NCI-H748 treated with DMSO at 0.1 percent for 48 hours (cell line): ENCODE results near the gene OR2V2.

Source experiments
- DNase-seq: peaks from one replicate; lab custom pipeline; 2025; lab: John Stamatoyannopoulos, UW

OR2V2 gene

DNA sequence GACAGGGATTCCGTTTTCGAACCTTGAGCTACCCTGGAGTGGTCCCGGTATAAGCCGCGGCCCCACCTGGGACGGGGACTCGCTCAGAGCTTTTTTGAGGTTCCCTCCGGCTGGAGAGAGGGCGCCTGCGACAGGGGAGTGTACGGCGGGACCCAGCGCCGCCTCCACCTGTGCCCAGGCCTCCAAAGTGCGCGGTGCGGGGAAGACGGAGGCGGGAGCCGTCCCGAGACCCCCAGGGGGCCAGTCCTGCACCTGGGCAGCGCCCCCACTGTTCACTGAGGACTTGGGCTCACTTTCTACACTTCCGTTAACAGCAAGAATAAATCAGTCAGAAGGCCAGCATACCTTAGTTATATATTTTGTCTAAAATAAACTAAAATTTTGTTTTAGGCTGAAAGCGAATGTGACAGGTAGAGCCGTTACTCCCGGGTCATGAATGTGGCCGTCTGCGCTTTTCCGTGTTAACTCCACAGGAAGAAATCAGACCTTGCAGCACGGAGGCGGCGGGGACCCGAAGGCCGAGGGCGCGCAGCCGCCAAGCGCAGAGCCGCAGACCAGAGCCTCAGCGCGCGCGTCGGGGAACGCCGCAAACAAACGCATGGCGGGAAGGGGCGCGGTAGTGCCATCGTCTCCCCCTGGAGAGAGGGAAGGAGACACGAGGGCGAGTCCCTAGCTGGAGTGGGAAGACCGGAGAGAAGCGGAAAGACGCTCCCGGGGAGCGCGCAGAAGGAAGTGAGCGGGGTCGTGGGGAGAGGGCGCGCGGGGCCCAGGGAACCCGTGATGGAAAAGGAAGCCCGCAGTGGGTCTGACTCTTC is 43.5 kb downstream of the OR2V2 start:
- no peak for DNase-seq

- no peak for DNase-seq
Observed at GRCh38 chr5:181191526-181192336, 44.3 kb downstream of the OR2V2 start.

- no peak for DNase-seq
Observed at GRCh38 chr5:181192337-181193046, 45.1 kb downstream of the OR2V2 start.

GRCh38 chr5:181193656-181194055 is 46.3 kb downstream of the OR2V2 start:
- DNase-seq, result no peak

GRCh38 chr5:181194489-181195248 is 47.3 kb downstream of the OR2V2 start:
- no peak for DNase-seq

GRCh38 chr5:181195249-181195761 is 47.9 kb downstream of the OR2V2 start:
- DNase-seq, result no peak

DNA sequence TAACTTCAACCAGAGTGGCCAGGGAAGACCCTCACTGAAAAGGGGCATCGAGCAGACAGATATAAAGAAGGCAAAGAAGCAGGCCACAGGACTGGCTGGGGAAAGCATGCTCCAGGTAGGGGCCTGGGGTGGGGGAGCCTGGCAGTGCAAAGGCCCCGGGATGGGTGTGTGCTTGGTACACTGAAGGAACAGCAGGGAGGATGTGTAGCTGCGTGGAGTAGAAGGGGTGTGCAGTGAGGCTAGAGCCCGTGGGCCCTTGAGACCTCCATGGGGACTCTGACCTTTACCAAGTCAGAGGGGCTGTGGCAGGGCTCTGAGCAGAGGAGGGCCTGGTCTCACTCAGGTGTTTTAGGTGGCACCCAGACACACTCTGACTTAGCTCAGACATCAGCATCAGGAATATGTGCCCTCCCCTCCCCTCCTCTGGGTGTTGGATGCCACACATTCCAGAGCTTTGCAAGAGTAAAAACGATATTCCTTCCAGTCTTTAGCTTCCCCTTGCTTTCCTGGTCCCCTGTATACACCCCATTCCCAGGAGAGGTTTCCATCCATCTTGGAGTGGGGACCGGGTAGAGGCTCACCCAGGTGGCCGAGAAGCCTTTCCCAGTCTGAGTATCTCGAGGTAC is 50.1 kb downstream of the OR2V2 start:
- no peak for DNase-seq

DNA sequence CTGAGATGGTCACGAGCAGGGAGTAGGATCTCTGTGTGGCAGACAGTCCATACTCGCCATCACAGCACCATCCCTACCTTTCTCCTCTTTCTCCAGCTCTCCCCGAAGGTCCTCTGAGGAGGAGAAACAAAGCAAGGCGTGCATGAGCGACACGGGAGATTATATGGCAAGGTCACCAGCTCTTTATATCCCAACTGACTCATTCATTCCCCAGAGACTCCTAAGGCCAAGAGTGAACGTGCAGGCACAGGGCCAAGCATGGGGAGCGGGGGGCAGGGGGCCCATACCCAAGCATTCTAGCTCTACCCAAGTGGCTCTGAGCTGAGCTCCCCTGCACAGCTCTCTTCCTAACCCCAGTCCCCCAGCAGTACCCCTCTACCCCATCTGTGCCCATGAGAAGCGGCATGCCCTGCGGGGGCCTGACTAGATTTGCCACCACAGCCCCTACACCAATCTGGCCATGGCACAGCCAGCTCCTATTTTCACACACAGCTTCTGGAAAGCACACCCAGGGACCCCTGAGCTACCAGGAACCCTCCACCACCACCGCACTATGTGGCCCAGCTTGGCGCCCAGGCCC is 50.8 kb downstream of the OR2V2 start:
- no peak for DNase-seq

- no peak for DNase-seq
Observed at GRCh38 chr5:181198905-181199519, 51.6 kb downstream of the OR2V2 start.

GRCh38 chr5:181199881-181200638 is 52.7 kb downstream of the OR2V2 start:
- DNase-seq, result no peak

- no peak for DNase-seq
Observed at GRCh38 chr5:181200816-181201215, 53.4 kb downstream of the OR2V2 start.

DNA sequence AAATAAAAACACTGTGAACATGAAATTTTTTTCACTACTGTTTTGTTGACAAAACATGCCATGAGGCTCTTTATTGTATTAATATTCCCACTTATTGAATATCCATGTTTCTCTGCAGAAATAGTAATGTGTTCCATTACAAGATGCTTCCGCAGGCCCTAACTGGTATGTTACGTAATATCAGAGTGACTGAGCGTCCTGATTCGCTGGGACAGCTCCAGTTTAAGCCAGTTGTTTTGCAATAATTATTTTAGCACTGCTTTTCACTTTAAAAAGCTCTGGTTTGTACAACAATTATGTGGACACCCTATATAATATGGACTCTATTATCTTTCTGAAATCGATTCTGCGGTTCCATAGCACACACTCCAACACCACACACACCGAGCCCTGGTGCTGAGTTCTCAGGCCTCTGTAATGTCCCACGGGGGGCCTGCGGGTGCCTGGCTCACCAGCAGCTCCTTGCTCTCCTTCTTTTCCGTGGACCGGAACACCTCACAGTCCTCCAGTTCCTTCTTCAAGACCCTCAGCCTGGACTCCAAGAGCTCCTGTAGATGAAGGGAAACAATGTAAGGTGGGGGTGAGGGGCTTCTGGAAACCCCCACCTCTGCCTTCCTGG is 55.8 kb downstream of the OR2V2 start:
- no peak for DNase-seq

GRCh38 chr5:181203777-181204112 is 56.4 kb downstream of the OR2V2 start:
- no peak for DNase-seq

- DNase-seq, result no peak
Observed at GRCh38 chr5:181204113-181204825, 56.9 kb downstream of the OR2V2 start.

- DNase-seq, result no peak
Observed at GRCh38 chr5:181204826-181205760, 57.7 kb downstream of the OR2V2 start, which contains the start of gene TRIM7. TRIM7 (minus strand) TSS chr5:181205196; CDS start chr5:181205110, 86 bp downstream.

DNA sequence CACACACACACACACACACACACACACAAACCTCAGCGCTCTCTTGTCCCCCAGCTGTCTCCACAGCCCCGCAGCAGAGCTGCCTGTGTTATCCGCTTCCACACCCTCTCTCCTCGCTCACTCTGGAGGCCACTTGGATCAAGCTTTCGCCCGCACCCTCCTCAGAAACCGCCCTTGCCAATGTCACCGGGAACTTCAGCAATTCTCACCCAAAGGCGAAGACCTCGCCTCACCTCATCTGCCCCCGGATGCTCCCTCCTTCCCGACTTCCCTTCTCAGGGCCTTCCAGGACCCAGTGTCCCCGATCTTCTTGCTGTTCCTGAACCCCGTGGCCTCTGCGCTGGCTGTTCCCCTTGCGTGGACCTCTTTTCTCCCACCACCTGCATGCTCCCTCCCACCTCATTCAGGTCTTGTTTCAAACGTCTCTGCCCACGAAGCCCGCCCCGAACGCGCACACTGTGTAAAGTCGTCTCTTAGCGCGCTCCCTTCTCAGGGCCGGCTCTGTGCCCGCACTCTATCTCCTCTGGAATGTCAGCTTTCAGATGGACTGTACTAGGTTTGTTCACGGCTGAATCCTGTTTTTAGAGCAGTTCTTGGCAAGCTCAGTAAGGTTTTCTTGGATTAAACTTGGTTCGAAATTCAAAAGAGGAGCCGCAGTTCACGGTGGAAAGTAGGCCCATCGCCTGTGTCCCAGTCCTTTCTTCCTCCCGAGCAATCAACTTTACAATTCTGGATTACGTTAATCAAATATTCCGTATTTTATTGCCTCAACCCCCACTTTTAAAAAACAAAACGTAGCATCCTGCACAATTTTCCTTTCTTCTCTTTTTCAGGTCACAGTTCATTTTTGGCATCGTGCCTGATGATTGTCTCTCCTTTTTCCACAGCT is 58.6 kb downstream of the OR2V2 start:
- DNase-seq, result no peak
